ENCODE data around the gene C1orf87.

C1orf87 gene

DNA sequence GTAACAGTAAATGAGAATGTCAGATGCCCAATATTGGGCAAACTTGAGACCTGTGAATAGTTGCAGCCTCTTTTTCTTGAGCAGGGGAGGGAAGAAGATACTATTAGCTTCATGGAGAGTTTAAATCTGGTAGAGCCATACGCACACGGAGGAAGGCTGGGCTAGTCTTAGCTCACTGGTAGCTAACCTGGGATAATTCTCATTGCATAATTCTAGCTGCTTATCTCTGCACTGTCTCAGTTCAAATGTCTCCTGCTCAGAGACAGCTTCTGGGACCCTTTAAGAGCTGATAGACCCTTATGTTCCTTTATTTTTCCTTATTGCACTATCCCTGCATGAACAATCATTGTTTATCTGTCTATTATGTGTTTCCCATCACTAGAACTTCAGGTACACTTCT, 8.4 kb downstream of the C1orf87 start:
- TF ChIP-seq, protein P1, sequence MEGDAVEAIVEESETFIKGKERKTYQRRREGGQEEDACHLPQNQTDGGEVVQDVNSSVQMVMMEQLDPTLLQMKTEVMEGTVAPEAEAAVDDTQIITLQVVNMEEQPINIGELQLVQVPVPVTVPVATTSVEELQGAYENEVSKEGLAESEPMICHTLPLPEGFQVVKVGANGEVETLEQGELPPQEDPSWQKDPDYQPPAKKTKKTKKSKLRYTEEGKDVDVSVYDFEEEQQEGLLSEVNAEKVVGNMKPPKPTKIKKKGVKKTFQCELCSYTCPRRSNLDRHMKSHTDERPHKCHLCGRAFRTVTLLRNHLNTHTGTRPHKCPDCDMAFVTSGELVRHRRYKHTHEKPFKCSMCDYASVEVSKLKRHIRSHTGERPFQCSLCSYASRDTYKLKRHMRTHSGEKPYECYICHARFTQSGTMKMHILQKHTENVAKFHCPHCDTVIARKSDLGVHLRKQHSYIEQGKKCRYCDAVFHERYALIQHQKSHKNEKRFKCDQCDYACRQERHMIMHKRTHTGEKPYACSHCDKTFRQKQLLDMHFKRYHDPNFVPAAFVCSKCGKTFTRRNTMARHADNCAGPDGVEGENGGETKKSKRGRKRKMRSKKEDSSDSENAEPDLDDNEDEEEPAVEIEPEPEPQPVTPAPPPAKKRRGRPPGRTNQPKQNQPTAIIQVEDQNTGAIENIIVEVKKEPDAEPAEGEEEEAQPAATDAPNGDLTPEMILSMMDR (IDR thresholded peaks at IDR 0.05; ENCODE audit: extremely low read depth, missing control alignments) = no peak
- DNase-seq (ENCODE audit: low spot score) = no peak

DNA sequence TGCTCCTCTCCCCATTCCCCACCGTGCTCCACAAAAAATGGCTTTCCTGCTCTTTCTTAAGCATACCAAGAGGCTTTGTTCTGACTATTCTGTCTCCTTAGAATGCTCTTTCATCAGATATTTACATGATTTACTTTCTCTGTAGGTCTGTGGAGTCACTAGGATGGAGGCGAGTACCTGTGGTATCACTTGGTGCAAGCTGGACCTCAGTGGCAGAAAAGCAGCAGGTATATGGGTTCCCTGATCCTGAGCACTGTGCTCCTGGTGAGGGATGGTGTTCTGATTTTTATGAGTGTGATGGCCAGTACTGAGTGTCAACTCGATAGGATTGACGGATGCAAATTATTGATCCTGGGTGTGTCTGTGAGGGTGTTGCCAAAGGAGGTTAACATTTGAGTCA, 10.0 kb downstream of the C1orf87 start:
- TF ChIP-seq, protein P1 (IDR thresholded peaks at IDR 0.05; ENCODE audit: extremely low read depth, missing control alignments) = no peak
- no peak for DNase-seq (ENCODE audit: low spot score)

DNA sequence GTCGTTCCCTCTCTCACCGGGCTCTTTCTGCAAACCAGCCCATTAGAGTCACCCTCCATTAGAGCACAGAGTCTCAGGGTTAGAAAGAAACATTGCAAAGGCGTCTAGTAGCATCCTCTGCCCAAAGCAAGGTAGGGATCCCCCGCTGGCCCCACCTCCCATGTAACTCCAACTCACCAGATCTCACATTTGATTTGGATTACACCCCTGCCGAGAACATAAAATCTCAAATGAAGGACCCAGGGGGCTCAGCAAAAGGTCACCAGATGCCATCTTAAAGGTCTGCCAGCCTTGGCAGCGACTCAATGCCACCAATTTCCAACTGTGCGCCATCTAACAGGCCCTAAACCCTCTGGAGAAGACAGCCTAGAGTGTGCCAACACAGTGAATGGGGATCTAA, 14.1 kb downstream of the C1orf87 start:
- no peak for DNase-seq (ENCODE audit: low spot score)
- TF ChIP-seq, protein P1 (IDR thresholded peaks at IDR 0.05; ENCODE audit: extremely low read depth, missing control alignments) = no peak

DNA sequence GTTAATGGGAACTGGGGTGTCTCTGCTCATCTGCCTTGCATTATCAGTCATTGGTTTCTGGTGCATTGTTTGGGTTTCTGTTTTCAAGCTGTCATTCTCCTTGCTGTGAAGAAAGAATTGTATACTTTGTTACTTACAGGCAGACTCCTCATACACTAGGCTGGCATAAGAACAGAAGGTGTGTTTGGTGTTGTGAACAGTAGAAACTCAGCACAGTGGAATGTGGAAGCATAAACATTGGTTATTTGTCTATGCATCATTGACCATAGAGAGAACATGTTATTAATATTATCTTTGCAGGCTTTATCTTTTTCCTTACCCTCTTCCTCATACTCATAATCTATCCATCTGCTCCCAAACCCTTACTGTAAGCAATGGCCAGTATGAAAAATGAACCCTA, 18.2 kb downstream of the C1orf87 start:
- TF ChIP-seq, protein P1 (IDR thresholded peaks at IDR 0.05; ENCODE audit: extremely low read depth, missing control alignments) = no peak
- no peak for DNase-seq (ENCODE audit: low spot score)

DNA sequence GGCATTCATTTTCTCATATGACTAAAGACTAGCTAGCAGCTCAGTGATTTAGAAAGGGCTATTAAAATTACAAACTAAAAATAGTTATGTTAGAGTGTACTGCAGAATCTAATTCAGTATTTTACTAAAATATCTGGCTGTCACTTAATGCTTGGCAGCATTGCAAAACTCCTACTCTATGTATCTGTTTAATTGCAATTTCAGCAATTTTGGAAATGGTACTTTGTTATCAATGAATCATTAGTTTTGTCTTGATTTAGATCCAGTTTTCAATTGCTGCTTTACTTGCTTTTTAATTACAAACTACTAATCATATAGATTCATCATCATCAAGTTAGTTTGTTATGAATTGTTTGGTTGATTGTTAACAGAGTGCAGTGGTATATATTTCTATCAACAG, 19.2 kb downstream of the C1orf87 start:
- no peak for DNase-seq (ENCODE audit: low spot score)
- TF ChIP-seq, protein P1 (IDR thresholded peaks at IDR 0.05; ENCODE audit: extremely low read depth, missing control alignments) = no peak

DNA sequence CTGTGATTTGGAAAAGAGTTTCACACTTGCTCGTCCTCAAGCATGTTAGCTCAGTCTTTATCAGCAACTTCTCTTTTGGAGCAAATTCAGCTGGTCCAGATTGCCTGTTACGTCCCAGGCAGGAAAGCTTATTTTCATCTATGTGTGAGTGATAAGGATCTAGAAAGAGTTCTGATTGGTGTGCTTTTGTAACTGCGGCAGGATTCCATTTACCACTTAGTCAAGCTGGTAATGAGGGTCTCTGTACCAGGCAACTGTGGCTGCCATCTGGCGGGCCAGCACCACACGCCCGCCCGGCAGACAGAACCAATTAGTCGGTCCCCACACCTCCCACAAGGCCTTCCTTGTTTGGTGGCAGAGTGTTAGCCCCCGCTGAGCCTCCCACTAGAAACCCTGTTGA, 21.0 kb downstream of the C1orf87 start:
- DNase-seq (ENCODE audit: low spot score) = no peak
- TF ChIP-seq, protein P1 (IDR thresholded peaks at IDR 0.05; ENCODE audit: extremely low read depth, missing control alignments) = no peak

DNA sequence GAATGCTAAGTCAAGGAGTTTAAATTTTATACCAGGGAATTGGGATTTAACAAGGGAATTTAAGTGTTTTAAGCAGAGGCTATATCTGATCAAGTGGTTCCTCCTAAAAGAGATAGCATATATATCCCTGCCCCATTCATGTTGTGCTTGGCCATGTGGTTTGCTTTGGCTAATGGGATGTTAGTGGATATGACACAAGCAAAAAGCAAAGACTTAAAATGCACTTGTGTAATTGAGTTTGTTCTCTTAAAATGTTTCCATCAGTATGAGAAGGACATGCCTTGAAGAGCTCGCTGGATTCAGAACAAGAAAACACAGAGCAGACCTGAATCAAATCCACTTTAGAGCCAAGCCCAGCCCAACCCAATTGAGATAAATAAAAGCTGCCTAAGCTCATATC, 22.4 kb downstream of the C1orf87 start:
- no peak for DNase-seq (ENCODE audit: low spot score)
- TF ChIP-seq, protein P1 (IDR thresholded peaks at IDR 0.05; ENCODE audit: extremely low read depth, missing control alignments) = no peak
